Measurements from ENCODE around the gene CNN1. TPM values are rescaled to one million over a fixed set of nuclear protein-coding genes. Genes with fewer than 3 reads are reported as not detected.
A peak's percentile ranks its signal among the peaks of the same experiment; 100 is the strongest.

CNN1 gene
- total and polyA plus RNA-seq, 5 experiments from 2014 or later: not detected

DNA sequence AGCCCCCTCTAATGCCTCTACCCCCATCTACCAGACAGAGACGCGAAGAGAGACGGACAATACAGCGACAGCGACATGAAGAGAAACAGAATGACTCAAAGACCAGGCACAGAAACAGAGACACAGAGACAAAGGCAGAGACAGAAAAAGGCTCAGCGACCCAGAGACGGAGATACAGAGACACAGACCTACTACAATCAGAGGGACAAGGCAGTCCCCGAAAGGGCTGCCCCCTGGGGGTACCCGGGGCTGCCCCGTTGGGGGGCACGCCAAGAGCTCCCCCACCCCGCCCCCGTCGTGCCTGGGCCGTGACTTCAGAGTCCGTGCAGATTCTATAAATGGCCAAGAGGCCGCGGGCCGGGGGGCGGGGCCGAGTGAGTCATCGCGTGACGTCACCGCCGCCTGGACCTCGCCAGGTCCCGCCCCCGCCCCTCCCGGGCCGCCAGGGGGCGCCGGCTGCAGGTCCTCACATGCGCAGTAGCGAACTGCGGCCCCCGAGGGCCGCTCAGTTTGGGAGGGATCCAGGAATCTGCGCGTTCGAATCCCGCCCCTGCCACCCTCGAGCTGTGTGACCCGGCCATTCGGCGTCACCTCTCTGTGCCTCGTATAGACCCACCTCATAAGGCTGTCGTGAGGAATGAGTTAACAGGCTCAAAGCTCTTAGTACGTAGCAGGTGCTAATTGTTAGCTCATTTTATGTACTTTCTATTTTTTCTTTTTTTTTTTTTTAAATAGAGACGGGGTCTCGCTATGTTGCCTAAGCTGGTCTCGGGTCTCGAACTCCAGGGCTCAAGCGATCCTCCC is 2.7 kb upstream of the CNN1 start:
- peaks cover 4 to 26% (median 15%) of the 10 kb centered on the region in 4 donors for H3K4me1 Mint-ChIP-seq
- H3K27me3 Mint-ChIP-seq: peaks cover 0 to 26% (median 15%) of the 10 kb centered on the region in 5 donors
- H3K36me3 Mint-ChIP-seq: no peaks in the 10 kb centered on the region
- H3K27ac Mint-ChIP-seq: peak overlapping the region in 8 of 10 donors; percentile 49 to 94 (median 74)
- no peaks in the 10 kb centered on the region for H3K9me3 Mint-ChIP-seq
- POLR2A ChIA-PET: interaction anchor here (0.9 to 1.2 kb wide), 6 partner anchors 11 to 161 kb away, joined by 3 to 6 read pairs (median 3); partner anchors contain the start of gene ELOF1
- H3K4me3 Mint-ChIP-seq: peak overlapping the region; percentile 47 to 85 (median 69)
- DNase-seq: peak; percentile 65 to 85 (median 76)
- ATAC-seq: peak; percentile 89

DNA sequence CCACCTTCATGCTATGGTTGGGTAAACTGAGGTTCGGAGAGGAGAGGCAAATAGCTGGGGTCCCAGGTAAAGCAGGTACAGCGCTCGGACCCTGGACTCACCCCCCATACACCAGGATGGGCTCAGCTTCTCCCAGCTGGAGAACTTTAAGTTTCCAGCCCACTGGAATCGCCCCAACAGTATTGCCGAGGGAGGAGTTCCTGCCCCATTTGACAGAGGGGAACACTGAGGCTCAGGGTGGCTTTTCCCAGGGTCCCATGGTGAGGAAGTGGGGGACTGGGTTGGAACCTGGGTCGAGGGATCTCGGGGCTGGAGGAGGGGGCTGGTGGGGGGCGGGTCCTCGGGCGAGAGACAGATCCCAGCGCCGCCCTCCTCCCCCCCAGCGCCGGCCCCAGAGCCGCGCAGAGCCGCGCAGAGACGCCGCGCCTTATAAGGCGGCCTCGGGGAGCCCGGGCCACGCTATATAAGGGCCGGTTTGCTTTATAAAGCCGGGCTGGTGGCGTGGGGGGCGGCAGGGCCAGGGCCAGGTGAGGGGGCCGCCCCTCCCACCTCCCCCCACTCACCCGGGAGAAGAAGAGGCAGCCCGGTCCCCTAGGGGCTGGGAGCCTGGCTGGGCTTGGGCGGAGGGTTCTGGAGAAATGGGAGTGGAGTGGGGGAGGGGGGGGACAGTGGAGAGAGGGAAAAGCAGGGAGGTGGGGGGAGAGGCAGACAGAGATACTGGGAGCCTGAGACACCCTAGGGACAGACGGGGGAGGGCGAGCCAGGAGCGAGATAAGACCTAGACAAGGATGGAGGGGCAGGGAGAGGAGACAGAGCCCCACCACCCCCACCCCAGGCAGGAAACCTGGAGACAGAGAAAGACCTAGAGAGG is 1.1 kb downstream of the CNN1 start:
- DNase-seq: no peak
- Mint-ChIP-seq H3K36me3 (no peaks in the 10 kb centered on the region), H3K27me3 (peaks cover 4 to 45% (median 19%) of the 10 kb centered on the region in 5 donors), H3K4me1 (peaks cover 4 to 22% (median 11%) of the 10 kb centered on the region in 4 donors), H3K27ac (no peak overlapping the region), H3K9me3 (no peaks in the 10 kb centered on the region), H3K4me3 (no peak overlapping the region)
- no peak for ATAC-seq
- POLR2A ChIA-PET: no interaction called here

DNA sequence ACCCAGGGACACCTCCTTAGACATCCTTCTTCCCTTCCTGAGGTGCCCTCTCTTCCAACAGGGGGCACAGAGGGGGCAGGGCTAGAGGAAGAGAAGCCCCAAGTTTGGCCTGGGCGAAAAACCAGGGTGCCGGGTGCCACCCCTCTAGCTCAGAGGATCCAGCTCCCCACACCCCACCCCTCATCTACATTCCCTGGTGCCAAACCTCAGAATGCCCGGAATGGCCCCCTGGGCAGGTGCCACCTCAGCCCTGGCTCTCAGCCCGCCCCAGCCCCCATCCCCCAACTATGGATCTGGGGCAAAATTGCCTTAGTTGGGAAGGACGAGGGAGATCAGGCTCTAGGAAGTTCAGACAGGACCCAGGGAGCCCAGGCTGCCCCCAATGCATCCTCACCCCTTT is 2.0 kb downstream of the CNN1 start:
- DNase-seq: no peak
- no peaks in the 10 kb centered on the region for H3K9me3 Mint-ChIP-seq
- H3K27me3 Mint-ChIP-seq: peaks cover 4 to 49% (median 19%) of the 10 kb centered on the region in 5 donors
- no peak overlapping the region for H3K4me3 Mint-ChIP-seq
- no peak for ATAC-seq
- POLR2A ChIA-PET: no interaction called here
- H3K36me3 Mint-ChIP-seq: no peaks in the 10 kb centered on the region
- H3K27ac Mint-ChIP-seq: no peak overlapping the region
- peaks cover 1 to 15% (median 5%) of the 10 kb centered on the region in 4 donors for H3K4me1 Mint-ChIP-seq

DNA sequence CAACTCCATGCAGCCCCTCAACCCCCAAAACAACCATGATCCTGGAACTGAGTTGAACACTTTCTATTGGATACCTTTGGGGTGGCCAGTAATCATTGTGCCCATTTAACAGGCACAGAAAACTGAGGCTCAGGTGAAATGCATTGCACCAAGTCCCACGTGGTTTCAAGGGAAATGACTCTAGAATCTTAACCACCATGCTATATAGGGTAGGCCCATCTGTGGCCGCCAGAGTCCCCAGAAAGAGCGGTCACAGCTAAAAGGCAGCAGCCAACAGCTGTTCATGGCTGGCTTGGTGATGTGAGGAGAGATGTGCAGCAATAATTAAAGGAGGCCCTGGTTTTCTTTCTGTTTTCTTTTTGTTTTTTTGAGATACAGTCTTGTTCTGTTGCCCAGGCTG is 2.6 kb downstream of the CNN1 start:
- H3K9me3 Mint-ChIP-seq: no peaks in the 10 kb centered on the region
- POLR2A ChIA-PET: interaction anchor here (0.7 kb wide), 1 partner anchor 34 kb away, joined by 3 read pairs; no protein-coding TSS in a partner anchor
- DNase-seq: no peak
- H3K4me3 Mint-ChIP-seq: no peak overlapping the region
- peaks cover 4 to 49% (median 19%) of the 10 kb centered on the region in 5 donors for H3K27me3 Mint-ChIP-seq
- peaks cover 0 to 11% (median 4%) of the 10 kb centered on the region in 4 donors for H3K4me1 Mint-ChIP-seq
- no peaks in the 10 kb centered on the region for H3K36me3 Mint-ChIP-seq
- ATAC-seq: no peak
- no peak overlapping the region for H3K27ac Mint-ChIP-seq

DNA sequence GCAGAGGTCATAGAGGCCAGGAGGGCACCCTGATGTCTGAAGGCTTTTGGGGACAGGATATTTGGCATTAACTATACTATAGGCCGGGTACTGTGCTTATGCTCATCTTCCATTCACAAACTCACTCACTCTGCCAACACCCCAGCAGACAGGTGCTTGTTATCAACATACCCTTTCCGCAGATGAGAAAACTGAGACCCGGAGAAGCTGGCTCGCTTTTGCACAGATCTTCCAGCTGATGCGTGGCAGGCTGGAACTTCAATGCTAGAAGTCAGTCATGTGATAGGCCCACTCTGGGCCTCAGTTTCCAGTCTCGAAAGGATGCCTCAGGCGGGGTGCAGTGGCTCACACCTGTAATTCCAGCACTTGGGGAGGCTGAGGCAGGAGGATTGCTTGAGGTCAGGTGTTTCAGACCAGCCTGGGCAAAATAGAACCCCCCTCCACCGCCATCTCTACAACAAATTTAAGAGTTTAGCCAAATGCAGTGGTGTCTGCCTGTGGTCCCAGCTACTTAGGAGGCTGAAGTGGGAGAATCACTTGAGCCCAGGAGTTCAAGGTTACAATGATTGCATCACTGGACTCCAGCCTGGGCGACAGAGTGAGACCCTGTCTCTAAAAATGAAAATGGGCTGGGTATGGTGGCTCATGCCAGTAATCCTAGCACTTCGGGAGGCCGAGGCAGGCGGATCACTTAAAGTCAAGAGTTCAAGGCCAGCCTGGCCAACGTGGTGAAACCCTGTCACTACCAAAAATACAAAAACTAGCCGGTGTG is 9.5 kb downstream of the CNN1 start:
- ATAC-seq: no peak
- peaks cover 0 to 5% (median 0%) of the 10 kb centered on the region in 3 donors for H3K36me3 Mint-ChIP-seq
- DNase-seq: no peak
- peaks cover 0 to 10% (median 5%) of the 10 kb centered on the region in 5 donors for H3K27me3 Mint-ChIP-seq
- H3K27ac Mint-ChIP-seq: no peak overlapping the region
- POLR2A ChIA-PET: interaction anchor here (0.6 kb wide), 1 partner anchor 228 kb away, joined by 3 read pairs; no protein-coding TSS in a partner anchor
- H3K4me1 Mint-ChIP-seq: peaks cover 0 to 8% (median 0%) of the 10 kb centered on the region in 4 donors
- no peaks in the 10 kb centered on the region for H3K9me3 Mint-ChIP-seq
- no peak overlapping the region for H3K4me3 Mint-ChIP-seq

DNA sequence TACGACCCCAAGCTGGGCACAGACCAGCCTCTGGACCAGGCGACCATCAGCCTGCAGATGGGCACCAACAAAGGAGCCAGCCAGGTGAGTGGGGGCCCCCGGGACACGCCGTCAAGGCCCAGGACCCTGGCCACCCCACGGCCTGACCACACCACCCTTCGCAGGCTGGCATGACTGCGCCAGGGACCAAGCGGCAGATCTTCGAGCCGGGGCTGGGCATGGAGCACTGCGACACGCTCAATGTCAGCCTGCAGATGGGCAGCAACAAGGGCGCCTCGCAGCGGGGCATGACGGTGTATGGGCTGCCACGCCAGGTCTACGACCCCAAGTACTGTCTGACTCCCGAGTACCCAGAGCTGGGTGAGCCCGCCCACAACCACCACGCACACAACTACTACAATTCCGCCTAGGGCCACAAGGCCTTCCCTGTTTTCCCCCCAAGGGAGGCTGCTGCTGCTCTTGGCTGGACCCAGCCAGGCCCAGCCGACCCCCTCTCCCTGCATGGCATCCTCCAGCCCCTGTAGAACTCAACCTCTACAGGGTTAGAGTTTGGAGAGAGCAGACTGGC is 10.8 kb downstream of the CNN1 start:
- H3K4me3 Mint-ChIP-seq: no peak overlapping the region
- H3K36me3 Mint-ChIP-seq: peaks cover 0 to 16% (median 0%) of the 10 kb centered on the region in 3 donors
- ATAC-seq (no peak), DNase-seq (no peak)
- no peak overlapping the region for H3K27ac Mint-ChIP-seq
- no peaks in the 10 kb centered on the region for H3K9me3 Mint-ChIP-seq
- H3K4me1 Mint-ChIP-seq: peaks cover 0 to 6% (median 4%) of the 10 kb centered on the region in 4 donors
- H3K27me3 Mint-ChIP-seq: peaks cover 0 to 5% (median 0%) of the 10 kb centered on the region in 5 donors
- POLR2A ChIA-PET: interaction anchor here (0.5 to 0.7 kb wide), 2 partner anchors 9 to 118 kb away, joined by 3 read pairs; no protein-coding TSS in a partner anchor

DNA sequence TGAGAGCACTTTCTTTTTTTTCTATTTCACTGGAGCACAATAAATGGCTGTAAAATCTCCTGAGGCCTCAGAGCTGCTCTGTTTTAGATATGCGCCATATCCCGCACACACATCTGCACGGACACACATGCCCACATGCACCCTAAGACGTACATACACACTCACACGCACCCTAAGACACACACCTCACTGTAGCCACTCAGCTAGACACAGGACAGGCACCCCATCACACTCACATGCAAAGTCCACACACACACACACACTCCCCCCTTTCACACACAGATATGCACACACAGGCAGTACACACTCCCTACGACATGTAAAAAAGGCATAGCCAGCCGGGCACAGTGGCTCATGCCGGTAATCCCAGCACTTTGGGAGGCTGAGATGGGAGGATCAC is 11.6 kb downstream of the CNN1 start:
- POLR2A ChIA-PET: interaction anchor here (0.5 to 0.7 kb wide), 2 partner anchors 8 to 118 kb away, joined by 3 read pairs; no protein-coding TSS in a partner anchor
- Mint-ChIP-seq H3K9me3 (no peaks in the 10 kb centered on the region), H3K27me3 (peaks cover 0 to under 1% (median 0%) of the 10 kb centered on the region in 5 donors), H3K4me3 (no peak overlapping the region), H3K4me1 (peaks cover 1 to 7% (median 5%) of the 10 kb centered on the region in 4 donors), H3K27ac (no peak overlapping the region), H3K36me3 (peaks cover 0 to 17% (median 0%) of the 10 kb centered on the region in 3 donors)
- DNase-seq: no peak
- ATAC-seq: no peak

DNA sequence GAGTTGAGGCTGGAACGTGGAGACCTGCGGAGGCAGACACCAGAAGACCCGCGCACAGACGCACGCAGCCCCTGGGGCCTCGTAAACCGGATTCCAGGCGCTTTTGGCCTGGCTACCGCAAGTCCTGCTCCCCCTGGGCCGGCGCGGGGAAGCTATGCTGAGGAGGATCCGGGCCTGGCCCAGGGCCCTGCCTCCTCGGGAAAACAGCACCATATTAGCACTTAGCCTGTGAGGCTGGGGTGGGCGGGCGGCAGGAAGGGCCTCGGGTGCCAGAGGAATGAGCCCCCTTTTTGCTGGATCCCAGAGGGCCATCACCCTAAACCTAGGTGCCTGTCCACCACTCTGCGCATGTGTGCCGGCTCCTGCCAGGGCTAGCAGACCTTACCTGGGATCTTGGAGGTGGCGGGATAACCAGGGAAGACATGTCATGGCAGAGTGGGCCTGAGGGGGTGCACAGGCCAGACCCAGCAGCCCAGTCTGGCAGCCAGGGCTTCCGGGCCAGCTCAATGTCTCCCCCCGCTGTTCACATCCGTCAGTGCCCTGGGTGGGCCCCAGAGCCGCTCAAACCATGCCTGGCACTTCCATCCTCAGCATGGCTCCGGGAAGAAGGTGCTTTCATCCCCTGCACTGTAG is 13.1 kb downstream of the CNN1 start:
- peaks cover 0 to 26% (median 0%) of the 10 kb centered on the region in 3 donors for H3K36me3 Mint-ChIP-seq
- no peaks in the 10 kb centered on the region for H3K27me3 Mint-ChIP-seq
- no peaks in the 10 kb centered on the region for H3K9me3 Mint-ChIP-seq
- ATAC-seq (peak in 1 of 2 donors; percentile 57), DNase-seq (no peak)
- peaks cover 13 to 20% (median 16%) of the 10 kb centered on the region in 4 donors for H3K4me1 Mint-ChIP-seq
- POLR2A ChIA-PET: interaction anchor here (0.6 kb wide), 1 partner anchor 266 kb away, joined by 6 read pairs; no protein-coding TSS in a partner anchor
- H3K4me3 Mint-ChIP-seq: no peak overlapping the region
- H3K27ac Mint-ChIP-seq: no peak overlapping the region

DNA sequence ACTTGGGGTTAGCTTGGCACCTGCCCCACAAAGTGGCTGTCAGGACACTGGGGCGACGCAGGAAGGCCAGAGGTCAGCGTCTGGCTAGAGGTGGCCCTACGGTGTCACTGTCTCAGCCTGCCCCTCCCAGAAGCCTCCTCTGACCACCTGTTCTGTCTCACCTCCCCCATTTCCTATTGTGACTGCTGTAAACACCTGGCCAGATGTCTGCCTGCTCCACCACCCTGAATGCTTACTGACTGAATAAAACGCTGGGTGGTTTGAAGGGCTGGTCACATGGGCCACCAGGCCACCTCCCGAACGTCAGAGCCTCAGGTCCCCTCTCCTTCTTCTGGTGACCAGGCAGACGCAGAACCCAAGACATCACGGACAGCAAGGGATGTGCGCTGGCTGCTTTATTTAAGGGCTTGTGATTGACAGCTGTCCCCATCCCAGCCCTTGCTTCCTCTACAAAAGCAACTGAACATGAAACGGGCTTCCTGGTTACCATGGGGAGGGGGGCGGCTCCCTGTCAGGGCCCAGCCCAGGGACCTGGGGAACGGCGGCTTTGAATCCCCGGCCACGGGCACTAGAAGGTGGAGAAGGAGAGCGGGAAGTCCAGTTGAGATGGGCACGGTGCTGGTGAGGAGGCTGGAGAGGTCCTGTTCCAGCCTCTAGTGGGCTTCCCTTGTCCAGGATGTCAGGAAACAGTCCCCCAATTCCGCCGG is 14.2 kb downstream of the CNN1 start:
- peaks cover 0 to 30% (median 0%) of the 10 kb centered on the region in 3 donors for H3K36me3 Mint-ChIP-seq
- H3K9me3 Mint-ChIP-seq: no peaks in the 10 kb centered on the region
- POLR2A ChIA-PET: no interaction called here
- H3K4me3 Mint-ChIP-seq: no peak overlapping the region
- no peak overlapping the region for H3K27ac Mint-ChIP-seq
- H3K4me1 Mint-ChIP-seq: peaks cover 18 to 28% (median 25%) of the 10 kb centered on the region in 4 donors
- no peak for ATAC-seq
- no peaks in the 10 kb centered on the region for H3K27me3 Mint-ChIP-seq
- DNase-seq: no peak

DNA sequence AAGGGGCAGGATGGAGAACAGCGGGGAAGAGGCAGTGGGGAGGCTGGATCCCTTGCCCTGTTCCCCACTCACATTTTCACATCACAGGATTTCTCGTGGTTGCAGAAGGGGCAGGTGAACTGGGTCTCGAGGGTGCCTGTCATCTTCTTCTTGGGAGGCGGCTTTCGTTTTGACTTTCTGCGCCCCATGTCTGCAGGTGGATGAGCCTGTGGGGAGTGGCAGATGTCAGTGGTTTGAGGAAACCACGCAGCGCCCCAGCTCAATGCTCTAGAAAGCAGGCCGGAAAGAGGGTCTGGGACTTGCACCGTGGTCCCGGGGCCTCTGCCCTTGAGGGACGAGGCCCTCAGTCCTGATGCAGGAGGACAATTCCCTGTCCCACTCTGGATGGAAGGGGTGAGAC is 15.5 kb downstream of the CNN1 start:
- POLR2A ChIA-PET: interaction anchor here (0.6 kb wide), 1 partner anchor 410 kb away, joined by 8 read pairs; no protein-coding TSS in a partner anchor
- ATAC-seq: no peak
- H3K36me3 Mint-ChIP-seq: peaks cover 0 to 30% (median 0%) of the 10 kb centered on the region in 3 donors
- peak overlapping the region in 4 of 10 donors; percentile 6 to 72 (median 34) for H3K27ac Mint-ChIP-seq
- H3K27me3 Mint-ChIP-seq: no peaks in the 10 kb centered on the region
- no peak for DNase-seq
- peaks cover 23 to 38% (median 35%) of the 10 kb centered on the region in 4 donors for H3K4me1 Mint-ChIP-seq
- no peak overlapping the region for H3K4me3 Mint-ChIP-seq
- H3K9me3 Mint-ChIP-seq: no peaks in the 10 kb centered on the region

DNA sequence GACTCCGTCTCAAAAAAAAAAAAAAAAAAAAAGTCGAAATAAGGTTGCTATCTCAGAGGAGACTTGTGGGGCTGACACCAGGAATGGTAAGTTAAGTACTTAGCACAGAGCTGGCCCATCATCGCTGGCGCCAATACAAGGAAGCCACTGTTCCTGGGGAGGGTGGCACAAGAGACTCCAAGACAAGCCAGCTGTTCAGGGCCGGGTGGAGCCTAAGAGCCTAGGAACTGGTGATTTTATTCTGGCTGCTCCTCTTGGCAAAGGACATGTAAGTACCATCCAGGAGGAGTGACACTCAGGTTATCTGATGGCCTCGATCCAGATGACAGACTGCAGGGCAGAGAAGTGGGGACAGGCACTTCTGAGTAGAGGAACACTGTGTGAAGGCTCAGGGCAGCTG is 16.6 kb downstream of the CNN1 start:
- Mint-ChIP-seq H3K27me3 (no peaks in the 10 kb centered on the region), H3K4me1 (peaks cover 24 to 44% (median 42%) of the 10 kb centered on the region in 4 donors), H3K36me3 (peaks cover 0 to 30% (median 0%) of the 10 kb centered on the region in 3 donors), H3K4me3 (peak overlapping the region in 4 of 10 donors; percentile 52 to 72 (median 68)), H3K27ac (peak overlapping the region in 6 of 10 donors; percentile 4 to 73 (median 48)), H3K9me3 (no peaks in the 10 kb centered on the region)
- DNase-seq (no peak), ATAC-seq (no peak)
- POLR2A ChIA-PET: no interaction called here
